HEK293 (cell line): ENCODE measurements around the gene MYBBP1A.

Experiments
- CTCF ChIA-PET: fragments of 350-600 bp; formaldehyde crosslinking; extraction: SDS; loops from one replicate; lab custom pipeline; 2021; ENCODE audit warnings: antibody characterized with exemption; lab: Yijun Ruan, JAX
- POLR2A ChIA-PET: fragments of 300-600 bp; formaldehyde crosslinking; extraction: SDS; loops from one replicate; lab custom pipeline; 2020; ENCODE audit warnings: antibody characterized with exemption, inconsistent platforms; lab: Yijun Ruan, JAX
- H3K27ac ChIP-seq: fragments of 200-500 bp; sonication (Bioruptor generic); 2 replicates; pipeline ENCODE4 v1.5.1; 2014; ENCODE audit warnings: low read depth, low read length, control low read depth, inconsistent platforms; ENCODE audit errors: extremely low read depth
- H3K36me3 ChIP-seq, 2 experiments: fragments of 200-500 bp in 1 of 2; sonication (Bioruptor generic) in 1 of 2; 1 replicate in 1 of 2; 2 replicates in 1 of 2; pipeline ENCODE4 v1.5.1; 2014 to 2017; ENCODE audit warnings: inconsistent platforms in 2 of 2, low read length in 2 of 2; ENCODE audit not compliant: control insufficient read depth in 2 of 2, insufficient read depth in 1 of 2
- H3K4me1 ChIP-seq: fragments of 200-500 bp; sonication (Bioruptor generic); 2 replicates; pipeline ENCODE4 v1.5.1; 2014; ENCODE audit warnings: mild to moderate bottlenecking, low read length, inconsistent platforms; ENCODE audit not compliant: control insufficient read depth, insufficient read depth
- H3K4me3 ChIP-seq: 2 replicates; pipeline ENCODE4 v1.5.1; 2011; ENCODE audit warnings: low read depth, mild to moderate bottlenecking, control low read depth, low read length, moderate library complexity
- H3K9me3 ChIP-seq: fragments of 200-500 bp; sonication (Bioruptor generic); 2 replicates; pipeline ENCODE4 v1.5.1; 2014; ENCODE audit warnings: low read depth, low read length, inconsistent platforms; ENCODE audit not compliant: control insufficient read depth, insufficient read depth
- FEZF1 ChIP-seq: fragments of 450-650 bp; formaldehyde crosslinking; IDR thresholded peaks from 2 replicates; pipeline ENCODE4 v1.5.1; 2016; ENCODE audit warnings: missing biosample characterization, missing genetic modification characterization
- GLIS1 ChIP-seq: fragments of 450-650 bp; formaldehyde crosslinking; IDR thresholded peaks from 2 replicates; pipeline ENCODE4 v1.5.1; 2016; ENCODE audit warnings: missing biosample characterization, missing genetic modification characterization
- GLIS2 ChIP-seq: fragments of 450-650 bp; formaldehyde crosslinking; IDR thresholded peaks from 2 replicates; pipeline ENCODE4 v1.5.1; 2016; ENCODE audit warnings: missing biosample characterization, missing genetic modification characterization
- KLF9 ChIP-seq: fragments of 450-650 bp; formaldehyde crosslinking; IDR thresholded peaks from 2 replicates; pipeline ENCODE4 v1.5.1; 2016; ENCODE audit warnings: missing biosample characterization, missing genetic modification characterization, low read depth
- RBAK ChIP-seq: fragments of 450-650 bp; formaldehyde crosslinking; IDR thresholded peaks from 2 replicates; pipeline ENCODE4 v1.5.1; 2016; ENCODE audit warnings: missing biosample characterization, missing genetic modification characterization
- SP2 ChIP-seq: fragments of 450-650 bp; formaldehyde crosslinking; IDR thresholded peaks from 2 replicates; pipeline ENCODE4 v1.5.1; 2016; ENCODE audit warnings: missing biosample characterization, missing genetic modification characterization
- ZBTB20 ChIP-seq: fragments of 450-650 bp; formaldehyde crosslinking; IDR thresholded peaks from 2 replicates; pipeline ENCODE4 v1.5.1; 2016; ENCODE audit warnings: missing biosample characterization, missing genetic modification characterization
- ZBTB8A ChIP-seq: fragments of 450-650 bp; formaldehyde crosslinking; IDR thresholded peaks from 2 replicates; pipeline ENCODE4 v1.5.1; 2016; ENCODE audit warnings: missing biosample characterization, missing genetic modification characterization
- ZFP41 ChIP-seq: fragments of 450-650 bp; formaldehyde crosslinking; IDR thresholded peaks from 2 replicates; pipeline ENCODE4 v1.5.1; 2016; ENCODE audit warnings: missing biosample characterization, missing genetic modification characterization, borderline replicate concordance
- ZIC2 ChIP-seq: fragments of 450-650 bp; formaldehyde crosslinking; IDR thresholded peaks from 2 replicates; pipeline ENCODE4 v1.5.1; 2016; ENCODE audit warnings: missing biosample characterization, missing genetic modification characterization
- ZNF174 ChIP-seq: fragments of 450-650 bp; formaldehyde crosslinking; IDR thresholded peaks from 2 replicates; pipeline ENCODE4 v1.5.0; 2017; ENCODE audit warnings: missing biosample characterization, mild to moderate bottlenecking, missing genetic modification characterization
- ZNF214 ChIP-seq: fragments of 450-650 bp; formaldehyde crosslinking; IDR thresholded peaks from 2 replicates; pipeline ENCODE4 v1.5.1; 2017; ENCODE audit warnings: missing biosample characterization, mild to moderate bottlenecking, missing genetic modification characterization, borderline replicate concordance
- ZNF248 ChIP-seq: fragments of 450-650 bp; formaldehyde crosslinking; IDR thresholded peaks from 2 replicates; pipeline ENCODE4 v1.5.1; 2017; ENCODE audit warnings: missing biosample characterization, missing genetic modification characterization
- ZNF501 ChIP-seq: fragments of 450-650 bp; formaldehyde crosslinking; IDR thresholded peaks from 2 replicates; pipeline ENCODE4 v1.5.1; 2016; ENCODE audit warnings: missing biosample characterization, missing genetic modification characterization
- ZNF544 ChIP-seq: fragments of 450-650 bp; formaldehyde crosslinking; IDR thresholded peaks from 2 replicates; pipeline ENCODE4 v1.5.0; 2017; ENCODE audit warnings: missing biosample characterization, missing genetic modification characterization
- ZNF549 ChIP-seq: fragments of 450-650 bp; IDR thresholded peaks from 2 replicates; pipeline ENCODE4 v1.5.1; 2018; ENCODE audit warnings: missing biosample characterization, missing genetic modification characterization, mild to moderate bottlenecking, inconsistent platforms, moderate library complexity
- ZNF585B ChIP-seq: fragments of 450-650 bp; formaldehyde crosslinking; IDR thresholded peaks from 2 replicates; pipeline ENCODE4 v1.5.1; 2016; ENCODE audit warnings: missing biosample characterization, missing genetic modification characterization
- ZNF621 ChIP-seq: fragments of 450-650 bp; formaldehyde crosslinking; IDR thresholded peaks from 2 replicates; pipeline ENCODE4 v1.5.1; 2017; ENCODE audit warnings: missing biosample characterization, missing genetic modification characterization
- ZNF664 ChIP-seq: fragments of 450-650 bp; formaldehyde crosslinking; IDR thresholded peaks from 2 replicates; pipeline ENCODE4 v1.5.1; 2016; ENCODE audit warnings: missing biosample characterization, missing genetic modification characterization
- ZNF791 ChIP-seq: fragments of 450-650 bp; formaldehyde crosslinking; IDR thresholded peaks from 2 replicates; pipeline ENCODE4 v1.5.1; 2016; ENCODE audit warnings: missing biosample characterization, missing genetic modification characterization
- ZSCAN30 ChIP-seq: fragments of 450-650 bp; IDR thresholded peaks from 2 replicates; pipeline ENCODE4 v1.5.1; 2018; ENCODE audit warnings: missing biosample characterization, mild to moderate bottlenecking, missing genetic modification characterization, moderate library complexity
- TF ChIP-seq, protein P1 (sequence below): fragments of 450-650 bp; formaldehyde crosslinking; IDR thresholded peaks from 2 replicates; pipeline ENCODE4 v1.5.1; 2017; ENCODE audit warnings: missing biosample characterization, missing genetic modification characterization
- TF ChIP-seq, protein P2 (sequence below): fragments of 450-650 bp; formaldehyde crosslinking; conservative IDR thresholded peaks from 2 replicates; pipeline ENCODE4 v1.5.1; 2016; ENCODE audit warnings: low read depth, missing biosample characterization, missing genetic modification characterization
- TF ChIP-seq, protein P3 (sequence below): fragments of 450-650 bp; formaldehyde crosslinking; IDR thresholded peaks from 2 replicates; pipeline ENCODE4 v1.5.1; 2016; ENCODE audit warnings: missing biosample characterization, missing genetic modification characterization, low read depth
- TF ChIP-seq, protein P4 (sequence below): fragments of 450-650 bp; formaldehyde crosslinking; IDR thresholded peaks from 2 replicates; pipeline ENCODE4 v1.5.1; 2016; ENCODE audit warnings: missing biosample characterization, missing genetic modification characterization
- TF ChIP-seq, protein P5 (sequence below): fragments of 450-650 bp; formaldehyde crosslinking; IDR thresholded peaks from 2 replicates; pipeline ENCODE4 v1.5.1; 2017; ENCODE audit warnings: missing biosample characterization, mild to moderate bottlenecking, missing genetic modification characterization, moderate library complexity

MYBBP1A gene

DNA sequence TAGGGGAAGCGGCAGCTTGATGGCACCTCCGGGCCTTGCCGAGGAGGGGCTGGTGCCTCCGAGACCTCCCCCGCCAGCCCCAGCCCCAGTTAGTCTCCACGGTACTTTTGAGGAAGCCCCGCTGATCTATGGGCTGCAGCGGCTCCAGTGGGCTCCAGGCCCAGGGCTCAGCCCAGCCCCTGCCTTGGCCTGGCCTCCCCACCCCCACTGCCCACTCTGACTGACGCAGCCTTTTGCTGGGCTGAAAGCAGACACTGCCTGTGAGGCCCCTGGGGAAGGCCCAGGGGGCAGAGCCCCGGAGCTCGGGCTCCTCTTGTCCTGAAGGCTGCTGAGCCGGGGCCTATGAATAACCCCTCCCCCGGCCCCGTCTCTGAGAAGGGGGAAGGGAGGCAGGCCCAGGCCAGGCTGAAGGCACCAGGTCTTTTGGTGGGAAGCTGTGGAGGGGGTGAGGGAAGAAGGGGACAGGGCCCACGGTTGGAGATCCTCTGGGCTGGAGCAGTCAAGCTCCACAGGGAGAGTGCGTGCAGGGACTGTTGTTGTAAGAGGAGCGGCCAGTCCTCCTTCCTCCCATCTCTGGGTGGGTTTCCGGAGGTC lies 21.6 kb upstream of the MYBBP1A start:
- ChIA-PET CTCF (interaction anchor here (0.7 to 3.8 kb wide), 3 partner anchors 10 to 23 kb away, joined by 3 to 23 read pairs (median 3); no protein-coding TSS in a partner anchor), POLR2A (no interaction called here)

DNA sequence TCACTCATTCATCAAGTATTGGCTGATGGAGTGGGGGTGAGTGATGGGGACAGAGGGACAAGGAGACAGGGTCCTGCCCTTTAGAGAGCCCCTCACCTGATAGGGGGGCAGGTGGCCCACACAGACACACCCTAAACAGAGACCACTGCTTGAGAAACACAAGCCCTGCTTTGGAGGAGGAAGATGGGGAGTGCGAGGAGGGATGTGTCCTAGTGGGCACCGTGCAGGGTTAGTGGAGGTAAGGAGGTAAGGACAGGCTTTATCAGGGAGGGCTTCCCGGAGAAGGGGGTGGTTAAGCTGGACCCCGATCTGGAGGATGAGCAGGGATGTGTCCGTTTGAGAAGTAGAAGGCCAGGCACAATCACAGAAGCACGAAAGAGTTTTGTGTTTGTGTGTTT lies 21.0 kb upstream of the MYBBP1A start:
- no peaks in the 10 kb centered on the region for H3K9me3 ChIP-seq
- no peaks in the 10 kb centered on the region for H3K36me3 ChIP-seq
- no peak overlapping the region for H3K27ac ChIP-seq
- POLR2A ChIA-PET: no interaction called here
- no peak for TF ChIP-seq ZNF501 (tag by site-specific recombination)
- TF ChIP-seq ZSCAN30: no peak
- TF ChIP-seq ZNF621: no peak
- no peak for TF ChIP-seq RBAK
- TF ChIP-seq ZNF248 (tag by site-specific recombination): no peak
- TF ChIP-seq, protein P1, sequence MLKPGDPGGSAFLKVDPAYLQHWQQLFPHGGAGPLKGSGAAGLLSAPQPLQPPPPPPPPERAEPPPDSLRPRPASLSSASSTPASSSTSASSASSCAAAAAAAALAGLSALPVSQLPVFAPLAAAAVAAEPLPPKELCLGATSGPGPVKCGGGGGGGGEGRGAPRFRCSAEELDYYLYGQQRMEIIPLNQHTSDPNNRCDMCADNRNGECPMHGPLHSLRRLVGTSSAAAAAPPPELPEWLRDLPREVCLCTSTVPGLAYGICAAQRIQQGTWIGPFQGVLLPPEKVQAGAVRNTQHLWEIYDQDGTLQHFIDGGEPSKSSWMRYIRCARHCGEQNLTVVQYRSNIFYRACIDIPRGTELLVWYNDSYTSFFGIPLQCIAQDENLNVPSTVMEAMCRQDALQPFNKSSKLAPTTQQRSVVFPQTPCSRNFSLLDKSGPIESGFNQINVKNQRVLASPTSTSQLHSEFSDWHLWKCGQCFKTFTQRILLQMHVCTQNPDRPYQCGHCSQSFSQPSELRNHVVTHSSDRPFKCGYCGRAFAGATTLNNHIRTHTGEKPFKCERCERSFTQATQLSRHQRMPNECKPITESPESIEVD: no peak
- no peak for TF ChIP-seq SP2 (tag by site-specific recombination)
- TF ChIP-seq ZNF791 (tag by site-specific recombination): no peak
- TF ChIP-seq ZNF664 (tag by site-specific recombination): no peak
- TF ChIP-seq FEZF1: no peak
- no peak for TF ChIP-seq ZNF544
- TF ChIP-seq ZFP41: no peak
- TF ChIP-seq, protein P2, sequence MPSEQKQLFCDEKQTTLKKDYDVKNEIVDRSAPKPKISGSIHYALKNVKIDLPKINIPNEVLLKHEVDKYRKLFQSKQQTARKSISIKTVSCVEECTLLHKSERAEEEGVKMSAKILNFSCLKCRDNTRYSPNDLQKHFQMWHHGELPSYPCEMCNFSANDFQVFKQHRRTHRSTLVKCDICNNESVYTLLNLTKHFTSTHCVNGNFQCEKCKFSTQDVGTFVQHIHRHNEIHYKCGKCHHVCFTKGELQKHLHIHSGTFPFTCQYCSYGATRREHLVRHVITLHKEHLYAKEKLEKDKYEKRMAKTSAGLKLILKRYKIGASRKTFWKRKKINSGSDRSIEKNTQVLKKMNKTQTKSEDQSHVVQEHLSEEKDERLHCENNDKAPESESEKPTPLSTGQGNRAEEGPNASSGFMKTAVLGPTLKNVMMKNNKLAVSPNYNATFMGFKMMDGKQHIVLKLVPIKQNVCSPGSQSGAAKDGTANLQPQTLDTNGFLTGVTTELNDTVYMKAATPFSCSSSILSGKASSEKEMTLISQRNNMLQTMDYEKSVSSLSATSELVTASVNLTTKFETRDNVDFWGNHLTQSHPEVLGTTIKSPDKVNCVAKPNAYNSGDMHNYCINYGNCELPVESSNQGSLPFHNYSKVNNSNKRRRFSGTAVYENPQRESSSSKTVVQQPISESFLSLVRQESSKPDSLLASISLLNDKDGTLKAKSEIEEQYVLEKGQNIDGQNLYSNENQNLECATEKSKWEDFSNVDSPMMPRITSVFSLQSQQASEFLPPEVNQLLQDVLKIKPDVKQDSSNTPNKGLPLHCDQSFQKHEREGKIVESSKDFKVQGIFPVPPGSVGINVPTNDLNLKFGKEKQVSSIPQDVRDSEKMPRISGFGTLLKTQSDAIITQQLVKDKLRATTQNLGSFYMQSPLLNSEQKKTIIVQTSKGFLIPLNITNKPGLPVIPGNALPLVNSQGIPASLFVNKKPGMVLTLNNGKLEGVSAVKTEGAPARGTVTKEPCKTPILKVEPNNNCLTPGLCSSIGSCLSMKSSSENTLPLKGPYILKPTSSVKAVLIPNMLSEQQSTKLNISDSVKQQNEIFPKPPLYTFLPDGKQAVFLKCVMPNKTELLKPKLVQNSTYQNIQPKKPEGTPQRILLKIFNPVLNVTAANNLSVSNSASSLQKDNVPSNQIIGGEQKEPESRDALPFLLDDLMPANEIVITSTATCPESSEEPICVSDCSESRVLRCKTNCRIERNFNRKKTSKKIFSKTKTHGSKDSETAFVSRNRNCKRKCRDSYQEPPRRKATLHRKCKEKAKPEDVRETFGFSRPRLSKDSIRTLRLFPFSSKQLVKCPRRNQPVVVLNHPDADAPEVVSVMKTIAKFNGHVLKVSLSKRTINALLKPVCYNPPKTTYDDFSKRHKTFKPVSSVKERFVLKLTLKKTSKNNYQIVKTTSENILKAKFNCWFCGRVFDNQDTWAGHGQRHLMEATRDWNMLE: no peak
- TF ChIP-seq ZNF174 (tag by site-specific recombination): no peak
- TF ChIP-seq, protein P3, sequence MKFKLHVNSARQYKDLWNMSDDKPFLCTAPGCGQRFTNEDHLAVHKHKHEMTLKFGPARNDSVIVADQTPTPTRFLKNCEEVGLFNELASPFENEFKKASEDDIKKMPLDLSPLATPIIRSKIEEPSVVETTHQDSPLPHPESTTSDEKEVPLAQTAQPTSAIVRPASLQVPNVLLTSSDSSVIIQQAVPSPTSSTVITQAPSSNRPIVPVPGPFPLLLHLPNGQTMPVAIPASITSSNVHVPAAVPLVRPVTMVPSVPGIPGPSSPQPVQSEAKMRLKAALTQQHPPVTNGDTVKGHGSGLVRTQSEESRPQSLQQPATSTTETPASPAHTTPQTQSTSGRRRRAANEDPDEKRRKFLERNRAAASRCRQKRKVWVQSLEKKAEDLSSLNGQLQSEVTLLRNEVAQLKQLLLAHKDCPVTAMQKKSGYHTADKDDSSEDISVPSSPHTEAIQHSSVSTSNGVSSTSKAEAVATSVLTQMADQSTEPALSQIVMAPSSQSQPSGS: no peak
- TF ChIP-seq ZNF549 (tag by site-specific recombination): no peak
- TF ChIP-seq, protein P4, sequence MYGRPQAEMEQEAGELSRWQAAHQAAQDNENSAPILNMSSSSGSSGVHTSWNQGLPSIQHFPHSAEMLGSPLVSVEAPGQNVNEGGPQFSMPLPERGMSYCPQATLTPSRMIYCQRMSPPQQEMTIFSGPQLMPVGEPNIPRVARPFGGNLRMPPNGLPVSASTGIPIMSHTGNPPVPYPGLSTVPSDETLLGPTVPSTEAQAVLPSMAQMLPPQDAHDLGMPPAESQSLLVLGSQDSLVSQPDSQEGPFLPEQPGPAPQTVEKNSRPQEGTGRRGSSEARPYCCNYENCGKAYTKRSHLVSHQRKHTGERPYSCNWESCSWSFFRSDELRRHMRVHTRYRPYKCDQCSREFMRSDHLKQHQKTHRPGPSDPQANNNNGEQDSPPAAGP (tag by site-specific recombination): no peak
- no peak for TF ChIP-seq ZNF214 (tag by site-specific recombination)
- 0 out of 2 replicates have a peak, but pooled peaks cover 4% of the 10 kb centered on the region for H3K4me1 ChIP-seq
- H3K4me3 ChIP-seq: no peak overlapping the region
- CTCF ChIA-PET: interaction anchor here (0.8 to 3.8 kb wide), 3 partner anchors 9 to 24 kb away, joined by 3 to 23 read pairs (median 4); no protein-coding TSS in a partner anchor

More for the DNA sequence above, 21.6 kb upstream of the MYBBP1A start:
- Histone ChIP-seq H3K4me1 (0 out of 2 replicates have a peak, but pooled peaks cover 4% of the 10 kb centered on the region), H3K27ac (no peak overlapping the region), H3K4me3 (no peak overlapping the region), H3K36me3 (no peaks in the 10 kb centered on the region), H3K9me3 (no peaks in the 10 kb centered on the region)
- TF ChIP-seq ZNF585B (tag by site-specific recombination) (no peak), ZIC2 (tag by site-specific recombination) (peak; percentile 61), ZBTB8A (peak; percentile 78), GLIS2 (tag by site-specific recombination) (0 out of 2 replicates have a peak, but pooled peaks have one; percentile 19), KLF9 (tag by site-specific recombination) (no peak), ZBTB20 (tag by site-specific recombination) (0 out of 2 replicates have a peak, but pooled peaks have one; percentile 24), GLIS1 (peak; percentile 40; the same call in 1 of the 2 replicates)
- TF ChIP-seq, protein P5, sequence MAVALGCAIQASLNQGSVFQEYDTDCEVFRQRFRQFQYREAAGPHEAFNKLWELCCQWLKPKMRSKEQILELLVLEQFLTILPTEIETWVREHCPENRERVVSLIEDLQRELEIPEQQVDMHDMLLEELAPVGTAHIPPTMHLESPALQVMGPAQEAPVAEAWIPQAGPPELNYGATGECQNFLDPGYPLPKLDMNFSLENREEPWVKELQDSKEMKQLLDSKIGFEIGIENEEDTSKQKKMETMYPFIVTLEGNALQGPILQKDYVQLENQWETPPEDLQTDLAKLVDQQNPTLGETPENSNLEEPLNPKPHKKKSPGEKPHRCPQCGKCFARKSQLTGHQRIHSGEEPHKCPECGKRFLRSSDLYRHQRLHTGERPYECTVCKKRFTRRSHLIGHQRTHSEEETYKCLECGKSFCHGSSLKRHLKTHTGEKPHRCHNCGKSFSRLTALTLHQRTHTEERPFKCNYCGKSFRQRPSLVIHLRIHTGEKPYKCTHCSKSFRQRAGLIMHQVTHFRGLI: peak; percentile 28; the same call in 1 of the 2 replicates
